HCT116 (cell line): Measurements from ENCODE around the gene VPS37D. TPM values are rescaled to one million over a fixed set of nuclear protein-coding genes. Genes with fewer than 3 reads are reported as not detected.

Source experiments
- ATAC-seq: fragments of 200-7000 bp; cut with Tn5 transposase; 2 replicates; pipeline ENCODE4 v1.9.1; 2020; ENCODE audit warnings: mild to moderate bottlenecking, moderate library complexity
- BruUV-seq: library from RNA; stranded (reverse); fragments of 400-500 nt; replicated peaks from 2 replicates; lab custom pipeline; 2021; lab: Mats Ljungman, UMichigan
- CTCF ChIA-PET: fragments of 300-600 bp; sonication (Branson Sonifier 250); formaldehyde crosslinking; loops from one replicate; lab custom pipeline; 2021; ENCODE audit warnings: antibody characterized with exemption; lab: Charles Lee
- POLR2A ChIA-PET: fragments of 300-600, 350-600 bp; sonication (Branson Sonifier 250); formaldehyde crosslinking; loops from one replicate; lab custom pipeline; 2021; ENCODE audit warnings: antibody characterized with exemption; lab: Charles Lee
- RAD21 ChIA-PET, 2 experiments: fragments of 300-600 bp; sonication (Branson Sonifier 250); formaldehyde crosslinking; loops; one replicate each; lab custom pipeline; 2023; ENCODE audit warnings: low total read pairs in 2 of 2; ENCODE audit not compliant: uncharacterized antibody in 2 of 2, unreplicated experiment in 2 of 2, low non-redundant PET in 1 of 2; lab: Charles Lee
- DNase-seq: peaks from one replicate; pipeline ENCODE4 v3.0.0-alpha.2; 2010; ENCODE audit warnings: low read depth, low spot score
- H2AFZ ChIP-seq: fragments of 200-600 bp; shearing (Covaris generic), sonication (generic); 2 replicates; pipeline ENCODE4 v1.6.1; 2017; ENCODE audit warnings: low read depth, mixed run types, mixed read lengths, antibody characterized with exemption, low read length; ENCODE audit not compliant: poor library complexity, severe bottlenecking
- H3K27ac ChIP-seq: 2 replicates; pipeline ENCODE4 v1.5.1; 2012; ENCODE audit warnings: low read depth, low read length
- H3K27me3 ChIP-seq: fragments of 200-600 bp; sonication (generic); 2 replicates; pipeline ENCODE4 v1.6.1; 2016; ENCODE audit warnings: mixed run types, low read length, mixed read lengths; ENCODE audit not compliant: insufficient read depth
- H3K36me3 ChIP-seq, 2 experiments: fragments of 200-500 bp in 1 of 2; fragments of 200-600 bp in 1 of 2; sonication (Bioruptor generic) in 1 of 2; sonication (generic) in 1 of 2; 2 replicates each; pipeline versions ENCODE4 v1.5.1 to v1.6.1; 2014 to 2016; ENCODE audit warnings: low read length in 2 of 2, inconsistent platforms in 1 of 2, mixed read lengths in 1 of 2, mixed run types in 1 of 2; ENCODE audit not compliant: insufficient read depth in 2 of 2, control insufficient read depth in 1 of 2
- H3K4me1 ChIP-seq, 2 experiments: fragments of 200-600 bp in 1 of 2; sonication (generic) in 1 of 2; 2 replicates each; pipeline versions ENCODE4 v1.5.1 to v1.6.1; 2012 to 2017; ENCODE audit warnings: low read length in 2 of 2, inconsistent platforms in 1 of 2, mild to moderate bottlenecking in 1 of 2, mixed read lengths in 1 of 2, mixed run types in 1 of 2, moderate library complexity in 1 of 2; ENCODE audit not compliant: insufficient read depth in 2 of 2, control insufficient read depth in 1 of 2
- H3K4me2 ChIP-seq: fragments of 200-600 bp; sonication (generic); 2 replicates; pipeline ENCODE4 v1.6.1; 2017; ENCODE audit warnings: mixed run types, low read length, mixed read lengths
- H3K4me3 ChIP-seq, 2 experiments: fragments of 200-600 bp in 1 of 2; sonication (generic) in 1 of 2; replicated peaks in 1 of 2; 2 replicates each; pipeline ENCODE4 v1.5.1; 2011 to 2016; ENCODE audit warnings: low read length in 2 of 2, control low read depth in 1 of 2, low read depth in 1 of 2, mild to moderate bottlenecking in 1 of 2, mixed read lengths in 1 of 2, mixed run types in 1 of 2
- H3K79me2 ChIP-seq: fragments of 200-600 bp; sonication (generic); 2 replicates; pipeline ENCODE4 v1.6.1; 2017; ENCODE audit warnings: mild to moderate bottlenecking, mixed run types, low read length, moderate library complexity, mixed read lengths; ENCODE audit not compliant: insufficient read depth
- H3K9ac ChIP-seq: fragments of 200-600 bp; sonication (generic); 2 replicates; pipeline ENCODE4 v1.6.1; 2016; ENCODE audit warnings: low read length, mixed read lengths
- H3K9me2 ChIP-seq: fragments of 200-600 bp; sonication (generic), shearing (Covaris generic); 2 replicates; pipeline ENCODE4 v1.6.1; 2017; ENCODE audit warnings: mixed run types, mild to moderate bottlenecking, moderate library complexity; ENCODE audit not compliant: insufficient read depth
- H3K9me3 ChIP-seq, 2 experiments: fragments of 200-500 bp in 1 of 2; fragments of 200-600 bp in 1 of 2; sonication (Bioruptor generic) in 1 of 2; sonication (generic) in 1 of 2; 2 replicates each; pipeline ENCODE4 v1.6.1; 2014 to 2017; ENCODE audit warnings: low read length in 2 of 2, mixed read lengths in 2 of 2, inconsistent platforms in 1 of 2, low read depth in 1 of 2, mild to moderate bottlenecking in 1 of 2, mixed run types in 1 of 2, moderate library complexity in 1 of 2; ENCODE audit not compliant: control insufficient read depth in 1 of 2, insufficient read depth in 1 of 2
- H4K20me1 ChIP-seq: fragments of 200-600 bp; sonication (generic), shearing (Covaris generic); 2 replicates; pipeline ENCODE4 v1.6.1; 2017; ENCODE audit warnings: mixed run types, mild to moderate bottlenecking, moderate library complexity; ENCODE audit not compliant: insufficient read depth
- CBX3 ChIP-seq: IDR thresholded peaks from 2 replicates; pipeline ENCODE4 v1.6.1; 2012; ENCODE audit warnings: low read depth
- CEBPB ChIP-seq: IDR thresholded peaks from 2 replicates; pipeline ENCODE4 v1.6.1; 2012; ENCODE audit warnings: low read depth
- EGR1 ChIP-seq: IDR thresholded peaks from 2 replicates; pipeline ENCODE4 v1.6.1; 2012; ENCODE audit warnings: low read depth
- ELF1 ChIP-seq: IDR thresholded peaks from 2 replicates; pipeline ENCODE4 v1.6.1; 2012; ENCODE audit warnings: low read depth, borderline replicate concordance
- EZH2phosphoT487 ChIP-seq: fragments of 200-600 bp; IDR thresholded peaks from 2 replicates; pipeline ENCODE4 v1.6.1; 2018; ENCODE audit warnings: antibody characterized with exemption, borderline replicate concordance
- FOSL1 ChIP-seq: IDR thresholded peaks from 2 replicates; pipeline ENCODE4 v1.6.1; 2012; ENCODE audit warnings: low read depth
- POLR2A ChIP-seq: IDR thresholded peaks from 2 replicates; pipeline ENCODE4 v1.7.0; 2011; ENCODE audit warnings: borderline replicate concordance; ENCODE audit not compliant: insufficient read depth, insufficient read length; ENCODE audit errors: extremely low read depth
- RAD21 ChIP-seq: IDR thresholded peaks from 2 replicates; pipeline ENCODE4 v1.6.1; 2012; ENCODE audit warnings: low read depth, mild to moderate bottlenecking
- SP1 ChIP-seq: IDR thresholded peaks from 2 replicates; pipeline ENCODE4 v1.6.1; 2012; ENCODE audit warnings: low read depth
- YY1 ChIP-seq: IDR thresholded peaks from 2 replicates; pipeline ENCODE4 v1.6.1; 2011; ENCODE audit warnings: low read length, low read depth, moderate library complexity, mild to moderate bottlenecking; ENCODE audit not compliant: insufficient replicate concordance; ENCODE audit errors: extremely low read depth
- ZFX ChIP-seq: fragments of 450-650 bp; IDR thresholded peaks from 2 replicates; pipeline ENCODE4 v1.6.1; 2017
- ZNF274 ChIP-seq: fragments of 200-500 bp; sonication (Bioruptor generic); IDR thresholded peaks from 2 replicates; pipeline ENCODE4 v1.6.1; 2014; ENCODE audit warnings: mild to moderate bottlenecking, low read depth, low read length, inconsistent platforms
- intact Hi-C: fragments of 100-400 bp; cut with micrococcal nuclease; formaldehyde crosslinking; loops from 2 replicates; pipeline ENCODE4 v1.10.0; 2022
- total RNA-seq: library from RNA; stranded (reverse); gene quantifications from one replicate; pipeline ENCODE4 v1.2.1, GENCODE V29; 2021; ENCODE audit not compliant: unreplicated experiment
- TF ChIP-seq, protein P1 (sequence below): IDR thresholded peaks from 2 replicates; pipeline ENCODE4 v1.6.1; 2012
- TF ChIP-seq, protein P2 (sequence below): IDR thresholded peaks from 2 replicates; pipeline ENCODE4 v1.6.1; 2012; ENCODE audit warnings: low read depth
- TF ChIP-seq, protein P3 (sequence below), 3 experiments: fragments of 200-600 bp in 1 of 3; sonication (generic) in 1 of 3; IDR thresholded peaks in 2 of 3; conservative IDR thresholded peaks in 1 of 3; 2 replicates each; pipeline ENCODE4 v1.5.1; 2012 to 2017; ENCODE audit warnings: low read depth in 2 of 3, low read length in 2 of 3, antibody characterized with exemption in 1 of 3, borderline replicate concordance in 1 of 3, control low read depth in 1 of 3, mild to moderate bottlenecking in 1 of 3, mixed read lengths in 1 of 3, mixed run types in 1 of 3, moderate library complexity in 1 of 3; ENCODE audit not compliant: insufficient read depth in 1 of 3
- TF ChIP-seq, protein P4 (sequence below): IDR thresholded peaks from 2 replicates; pipeline ENCODE4 v1.6.1; 2011; ENCODE audit warnings: mild to moderate bottlenecking, low read length, moderate library complexity; ENCODE audit not compliant: insufficient replicate concordance; ENCODE audit errors: extremely low read depth
- TF ChIP-seq, protein P5 (sequence below): IDR thresholded peaks from 2 replicates; pipeline ENCODE4 v1.6.1; 2012

The VPS37D gene
- total RNA-seq, 1 experiment from 2014 or later, result 9.5 TPM

DNA sequence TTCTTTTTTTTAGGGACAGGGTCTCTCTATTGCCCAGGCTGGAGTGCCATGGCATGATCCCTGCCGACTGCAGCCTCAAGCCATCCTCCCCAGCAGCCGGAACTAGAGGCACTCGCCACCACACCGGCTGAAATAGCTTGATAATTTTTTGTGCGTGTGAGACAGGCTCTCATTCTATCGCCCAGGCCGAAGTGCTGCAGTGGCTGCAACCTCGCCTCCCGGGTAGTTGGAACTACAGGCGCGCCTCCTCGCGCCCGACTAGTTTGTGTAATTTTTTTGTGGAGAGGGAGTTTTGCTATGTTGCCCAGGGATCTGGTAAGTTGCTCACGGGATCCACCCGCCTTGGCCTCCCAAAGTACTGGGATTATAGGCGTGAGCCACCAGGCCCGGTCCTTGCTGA lies 17.7 kb downstream of the VPS37D start:
- POLR2A ChIA-PET, result no interaction called here
- H3K27me3 ChIP-seq, result no peaks in the 10 kb centered on the region
- DNase-seq, result no peak
- peaks cover 22 to 38% of the 10 kb centered on the region in 2 experiments for H3K36me3 ChIP-seq
- no peak for TF ChIP-seq EGR1
- TF ChIP-seq CEBPB, result no peak
- TF ChIP-seq EZH2phosphoT487, result no peak
- TF ChIP-seq YY1, result no peak
- no peak for TF ChIP-seq FOSL1
- TF ChIP-seq, protein P1, sequence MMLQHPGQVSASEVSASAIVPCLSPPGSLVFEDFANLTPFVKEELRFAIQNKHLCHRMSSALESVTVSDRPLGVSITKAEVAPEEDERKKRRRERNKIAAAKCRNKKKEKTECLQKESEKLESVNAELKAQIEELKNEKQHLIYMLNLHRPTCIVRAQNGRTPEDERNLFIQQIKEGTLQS, result no peak
- TF ChIP-seq RAD21, result no peak
- no peak for TF ChIP-seq SP1
- TF ChIP-seq, protein P2, sequence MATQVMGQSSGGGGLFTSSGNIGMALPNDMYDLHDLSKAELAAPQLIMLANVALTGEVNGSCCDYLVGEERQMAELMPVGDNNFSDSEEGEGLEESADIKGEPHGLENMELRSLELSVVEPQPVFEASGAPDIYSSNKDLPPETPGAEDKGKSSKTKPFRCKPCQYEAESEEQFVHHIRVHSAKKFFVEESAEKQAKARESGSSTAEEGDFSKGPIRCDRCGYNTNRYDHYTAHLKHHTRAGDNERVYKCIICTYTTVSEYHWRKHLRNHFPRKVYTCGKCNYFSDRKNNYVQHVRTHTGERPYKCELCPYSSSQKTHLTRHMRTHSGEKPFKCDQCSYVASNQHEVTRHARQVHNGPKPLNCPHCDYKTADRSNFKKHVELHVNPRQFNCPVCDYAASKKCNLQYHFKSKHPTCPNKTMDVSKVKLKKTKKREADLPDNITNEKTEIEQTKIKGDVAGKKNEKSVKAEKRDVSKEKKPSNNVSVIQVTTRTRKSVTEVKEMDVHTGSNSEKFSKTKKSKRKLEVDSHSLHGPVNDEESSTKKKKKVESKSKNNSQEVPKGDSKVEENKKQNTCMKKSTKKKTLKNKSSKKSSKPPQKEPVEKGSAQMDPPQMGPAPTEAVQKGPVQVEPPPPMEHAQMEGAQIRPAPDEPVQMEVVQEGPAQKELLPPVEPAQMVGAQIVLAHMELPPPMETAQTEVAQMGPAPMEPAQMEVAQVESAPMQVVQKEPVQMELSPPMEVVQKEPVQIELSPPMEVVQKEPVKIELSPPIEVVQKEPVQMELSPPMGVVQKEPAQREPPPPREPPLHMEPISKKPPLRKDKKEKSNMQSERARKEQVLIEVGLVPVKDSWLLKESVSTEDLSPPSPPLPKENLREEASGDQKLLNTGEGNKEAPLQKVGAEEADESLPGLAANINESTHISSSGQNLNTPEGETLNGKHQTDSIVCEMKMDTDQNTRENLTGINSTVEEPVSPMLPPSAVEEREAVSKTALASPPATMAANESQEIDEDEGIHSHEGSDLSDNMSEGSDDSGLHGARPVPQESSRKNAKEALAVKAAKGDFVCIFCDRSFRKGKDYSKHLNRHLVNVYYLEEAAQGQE, result no peak
- TF ChIP-seq POLR2A, result no peak
- TF ChIP-seq, protein P3, sequence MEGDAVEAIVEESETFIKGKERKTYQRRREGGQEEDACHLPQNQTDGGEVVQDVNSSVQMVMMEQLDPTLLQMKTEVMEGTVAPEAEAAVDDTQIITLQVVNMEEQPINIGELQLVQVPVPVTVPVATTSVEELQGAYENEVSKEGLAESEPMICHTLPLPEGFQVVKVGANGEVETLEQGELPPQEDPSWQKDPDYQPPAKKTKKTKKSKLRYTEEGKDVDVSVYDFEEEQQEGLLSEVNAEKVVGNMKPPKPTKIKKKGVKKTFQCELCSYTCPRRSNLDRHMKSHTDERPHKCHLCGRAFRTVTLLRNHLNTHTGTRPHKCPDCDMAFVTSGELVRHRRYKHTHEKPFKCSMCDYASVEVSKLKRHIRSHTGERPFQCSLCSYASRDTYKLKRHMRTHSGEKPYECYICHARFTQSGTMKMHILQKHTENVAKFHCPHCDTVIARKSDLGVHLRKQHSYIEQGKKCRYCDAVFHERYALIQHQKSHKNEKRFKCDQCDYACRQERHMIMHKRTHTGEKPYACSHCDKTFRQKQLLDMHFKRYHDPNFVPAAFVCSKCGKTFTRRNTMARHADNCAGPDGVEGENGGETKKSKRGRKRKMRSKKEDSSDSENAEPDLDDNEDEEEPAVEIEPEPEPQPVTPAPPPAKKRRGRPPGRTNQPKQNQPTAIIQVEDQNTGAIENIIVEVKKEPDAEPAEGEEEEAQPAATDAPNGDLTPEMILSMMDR (IDR thresholded peaks at IDR 0.05 in 2 of 3, conservative IDR thresholded peaks at IDR 0.05 in 1 of 3; ENCODE audit: borderline replicate concordance in 1 of 3, insufficient read depth in 1 of 3, low read depth in 2 of 3, low read length in 2 of 3), result no peak
- no peak for TF ChIP-seq ELF1
- TF ChIP-seq CBX3, result no peak
- TF ChIP-seq, protein P4, sequence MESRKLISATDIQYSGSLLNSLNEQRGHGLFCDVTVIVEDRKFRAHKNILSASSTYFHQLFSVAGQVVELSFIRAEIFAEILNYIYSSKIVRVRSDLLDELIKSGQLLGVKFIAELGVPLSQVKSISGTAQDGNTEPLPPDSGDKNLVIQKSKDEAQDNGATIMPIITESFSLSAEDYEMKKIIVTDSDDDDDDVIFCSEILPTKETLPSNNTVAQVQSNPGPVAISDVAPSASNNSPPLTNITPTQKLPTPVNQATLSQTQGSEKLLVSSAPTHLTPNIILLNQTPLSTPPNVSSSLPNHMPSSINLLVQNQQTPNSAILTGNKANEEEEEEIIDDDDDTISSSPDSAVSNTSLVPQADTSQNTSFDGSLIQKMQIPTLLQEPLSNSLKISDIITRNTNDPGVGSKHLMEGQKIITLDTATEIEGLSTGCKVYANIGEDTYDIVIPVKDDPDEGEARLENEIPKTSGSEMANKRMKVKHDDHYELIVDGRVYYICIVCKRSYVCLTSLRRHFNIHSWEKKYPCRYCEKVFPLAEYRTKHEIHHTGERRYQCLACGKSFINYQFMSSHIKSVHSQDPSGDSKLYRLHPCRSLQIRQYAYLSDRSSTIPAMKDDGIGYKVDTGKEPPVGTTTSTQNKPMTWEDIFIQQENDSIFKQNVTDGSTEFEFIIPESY, result no peak
- TF ChIP-seq, protein P5, sequence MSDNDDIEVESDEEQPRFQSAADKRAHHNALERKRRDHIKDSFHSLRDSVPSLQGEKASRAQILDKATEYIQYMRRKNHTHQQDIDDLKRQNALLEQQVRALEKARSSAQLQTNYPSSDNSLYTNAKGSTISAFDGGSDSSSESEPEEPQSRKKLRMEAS, result no peak
- TF ChIP-seq ZFX, result no peak
- TF ChIP-seq ZNF274, result no peak
- H3K9ac ChIP-seq, result no peak overlapping the region
- peak overlapping the region; percentile 25; the same call in 1 of the 2 replicates for H3K27ac ChIP-seq
- H3K79me2 ChIP-seq, result peaks cover 96% of the 10 kb centered on the region
- H4K20me1 ChIP-seq, result no peaks in the 10 kb centered on the region
- CTCF ChIA-PET, result no interaction called here
- H3K4me1 ChIP-seq, result peaks cover 11 to 24% of the 10 kb centered on the region in 2 experiments
- H3K9me2 ChIP-seq, result no peaks in the 10 kb centered on the region
- no peak for ATAC-seq
- no peaks in the 10 kb centered on the region for H3K9me3 ChIP-seq
- BruUV-seq, result no TSS peak
- peak overlapping the region; percentile 94 for H3K4me2 ChIP-seq
- H3K4me3 ChIP-seq, result no peak overlapping the region
- intact Hi-C loops, result no loop called here
- RAD21 ChIA-PET, result no interaction called here
- H2AFZ ChIP-seq, result no peak overlapping the region
